Smooth muscle cell (in vitro differentiated cells): ENCODE data around the gene SCLT1. TPM values are rescaled to one million over a fixed set of nuclear protein-coding genes. Genes with fewer than 3 reads are reported as not detected.

Experiments
- DNase-seq: peaks from one replicate; lab custom pipeline; 2025; ENCODE audit not compliant: unreplicated experiment; lab: John Stamatoyannopoulos, UW
- H2AFZ ChIP-seq: fragments of 200-600 bp; sonication (generic); 2 replicates; pipeline ENCODE4 v1.6.0; 2016; ENCODE audit warnings: antibody characterized with exemption, low read depth, mild to moderate bottlenecking
- H3F3A ChIP-seq: fragments of 200-600 bp; sonication (generic); 2 replicates; pipeline ENCODE4 v1.6.0; 2017; ENCODE audit warnings: antibody characterized with exemption, low read depth
- H3K27ac ChIP-seq: fragments of 200-600 bp; sonication (generic); 2 replicates; pipeline ENCODE4 v1.5.1; 2016; ENCODE audit warnings: low read depth, mild to moderate bottlenecking
- H3K27me3 ChIP-seq: fragments of 200-600 bp; sonication (generic); 2 replicates; pipeline ENCODE4 v1.6.1; 2016; ENCODE audit warnings: low read depth, mild to moderate bottlenecking
- H3K36me3 ChIP-seq: fragments of 200-600 bp; sonication (generic); 2 replicates; pipeline ENCODE4 v1.5.1; 2016; ENCODE audit warnings: low read depth
- H3K4me1 ChIP-seq: fragments of 200-600 bp; sonication (generic); 2 replicates; pipeline ENCODE4 v1.5.1; 2016; ENCODE audit warnings: low read depth
- H3K4me2 ChIP-seq: fragments of 200-600 bp; sonication (generic); 2 replicates; pipeline ENCODE4 v1.6.0; 2016; ENCODE audit warnings: mild to moderate bottlenecking
- H3K4me3 ChIP-seq: fragments of 200-600 bp; sonication (generic); 2 replicates; pipeline ENCODE4 v1.5.1; 2016; ENCODE audit warnings: mild to moderate bottlenecking
- H3K79me2 ChIP-seq: fragments of 200-600 bp; sonication (generic); 2 replicates; pipeline ENCODE4 v1.6.0; 2016; ENCODE audit warnings: low read depth, mild to moderate bottlenecking
- H3K9ac ChIP-seq: fragments of 200-600 bp; sonication (generic); 2 replicates; pipeline ENCODE4 v1.6.0; 2016; ENCODE audit warnings: low read depth
- H3K9me3 ChIP-seq: fragments of 200-600 bp; sonication (generic); replicated peaks from 2 replicates; pipeline ENCODE4 v1.5.1; 2016; ENCODE audit warnings: low read depth
- H4K20me1 ChIP-seq: fragments of 200-600 bp; sonication (generic); 2 replicates; pipeline ENCODE4 v1.6.0; 2016; ENCODE audit warnings: low read depth
- WGBS: methylation state at CpG from one replicate; pipeline ENCODE4 v1.1.7; 2016; ENCODE audit warnings: low lambda C conversion rate; 5-methylcytosine and 5-hydroxymethylcytosine counted together
- polyA plus RNA-seq: library from polyadenylated mRNA; unstranded; fragments of >200 nt; fragmentation: Nextera tagmentation; extraction: Ambion mirVana; gene quantifications from 2 replicates; pipeline ENCODE4 v1.2.1, GENCODE V29; 2016
- total RNA-seq: library from RNA; depleted of rRNA; stranded (reverse); fragments of >200 nt; gene quantifications from 2 replicates; pipeline ENCODE4 v1.2.3, GENCODE V29; 2014
- TF ChIP-seq, protein P1 (sequence below): fragments of 200-600 bp; sonication (generic); IDR thresholded peaks from 2 replicates; pipeline ENCODE4 v1.5.1; 2017; ENCODE audit warnings: borderline replicate concordance, mild to moderate bottlenecking, antibody characterized with exemption; ENCODE audit not compliant: insufficient read depth, poor library complexity, severe bottlenecking

SCLT1 gene
- total and polyA plus RNA-seq, 2 experiments from 2014 or later, result 6.9 to 10.2 TPM

- DNase-seq, result no peak
- H4K20me1 ChIP-seq, result no peaks in the 10 kb centered on the region
- no peaks in the 10 kb centered on the region for H3F3A ChIP-seq
- no peaks in the 10 kb centered on the region for H3K9me3 ChIP-seq
- no peaks in the 10 kb centered on the region for H3K4me1 ChIP-seq
- peak overlapping the region; percentile 23 for H3K27ac ChIP-seq
- 84% methylated on average over 2 of the region's 2 CpGs for WGBS
- no peak overlapping the region for H3K9ac ChIP-seq
- TF ChIP-seq, protein P1, sequence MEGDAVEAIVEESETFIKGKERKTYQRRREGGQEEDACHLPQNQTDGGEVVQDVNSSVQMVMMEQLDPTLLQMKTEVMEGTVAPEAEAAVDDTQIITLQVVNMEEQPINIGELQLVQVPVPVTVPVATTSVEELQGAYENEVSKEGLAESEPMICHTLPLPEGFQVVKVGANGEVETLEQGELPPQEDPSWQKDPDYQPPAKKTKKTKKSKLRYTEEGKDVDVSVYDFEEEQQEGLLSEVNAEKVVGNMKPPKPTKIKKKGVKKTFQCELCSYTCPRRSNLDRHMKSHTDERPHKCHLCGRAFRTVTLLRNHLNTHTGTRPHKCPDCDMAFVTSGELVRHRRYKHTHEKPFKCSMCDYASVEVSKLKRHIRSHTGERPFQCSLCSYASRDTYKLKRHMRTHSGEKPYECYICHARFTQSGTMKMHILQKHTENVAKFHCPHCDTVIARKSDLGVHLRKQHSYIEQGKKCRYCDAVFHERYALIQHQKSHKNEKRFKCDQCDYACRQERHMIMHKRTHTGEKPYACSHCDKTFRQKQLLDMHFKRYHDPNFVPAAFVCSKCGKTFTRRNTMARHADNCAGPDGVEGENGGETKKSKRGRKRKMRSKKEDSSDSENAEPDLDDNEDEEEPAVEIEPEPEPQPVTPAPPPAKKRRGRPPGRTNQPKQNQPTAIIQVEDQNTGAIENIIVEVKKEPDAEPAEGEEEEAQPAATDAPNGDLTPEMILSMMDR, result no peak
- no peak overlapping the region for H2AFZ ChIP-seq
- H3K79me2 ChIP-seq, result peaks cover 16% of the 10 kb centered on the region
- no peaks in the 10 kb centered on the region for H3K27me3 ChIP-seq
- H3K4me2 ChIP-seq, result no peak overlapping the region
- no peak overlapping the region for H3K4me3 ChIP-seq
- H3K36me3 ChIP-seq, result no peaks in the 10 kb centered on the region
Measured at GRCh38 chr4:128841402-128841801, 251.9 kb downstream of the SCLT1 start.

GRCh38 chr4:128840711-128841318, 252.5 kb downstream of the SCLT1 start:
- Histone ChIP-seq H3K4me1 (no peaks in the 10 kb centered on the region), H2AFZ (no peak overlapping the region), H3K27me3 (no peaks in the 10 kb centered on the region), H4K20me1 (no peaks in the 10 kb centered on the region), H3F3A (no peaks in the 10 kb centered on the region), H3K79me2 (peaks cover 18% of the 10 kb centered on the region), H3K4me2 (no peak overlapping the region), H3K27ac (peak overlapping the region; percentile 23), H3K9me3 (no peaks in the 10 kb centered on the region), H3K36me3 (no peaks in the 10 kb centered on the region), H3K9ac (no peak overlapping the region), H3K4me3 (no peak overlapping the region)
- WGBS, result 69% methylated on average over 2 of the region's 2 CpGs
- DNase-seq, result no peak
- TF ChIP-seq, protein P1, result no peak

DNA sequence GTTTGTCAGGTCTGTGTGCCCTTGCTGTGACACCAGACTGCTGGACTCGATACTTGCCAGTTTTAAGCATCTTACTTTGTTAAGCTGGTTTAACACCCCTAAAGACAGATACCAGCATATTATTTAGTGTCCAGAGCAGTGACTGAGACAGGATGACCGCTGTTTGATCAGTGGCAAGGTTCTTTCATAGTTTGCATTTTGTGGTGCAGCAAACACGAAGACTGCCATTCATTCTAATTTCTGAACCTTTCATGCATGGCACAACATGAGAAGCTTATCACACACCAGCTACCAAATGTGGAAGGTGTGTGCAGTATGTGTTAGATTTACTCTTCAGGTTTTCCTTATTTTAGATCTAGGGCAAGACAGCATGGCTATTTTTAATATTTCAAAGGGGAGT, 255.7 kb downstream of the SCLT1 start:
- Histone ChIP-seq H3K9me3 (no peaks in the 10 kb centered on the region), H2AFZ (no peak overlapping the region), H3K9ac (no peak overlapping the region), H3K27ac (no peak overlapping the region), H3F3A (no peaks in the 10 kb centered on the region), H3K79me2 (peaks cover 46% of the 10 kb centered on the region), H4K20me1 (no peaks in the 10 kb centered on the region), H3K27me3 (no peaks in the 10 kb centered on the region), H3K4me3 (no peak overlapping the region), H3K4me2 (no peak overlapping the region), H3K4me1 (no peaks in the 10 kb centered on the region), H3K36me3 (no peaks in the 10 kb centered on the region)
- DNase-seq, result no peak
- WGBS, result 88% methylated on average over 3 of the region's 3 CpGs
- TF ChIP-seq, protein P1, result no peak

DNA sequence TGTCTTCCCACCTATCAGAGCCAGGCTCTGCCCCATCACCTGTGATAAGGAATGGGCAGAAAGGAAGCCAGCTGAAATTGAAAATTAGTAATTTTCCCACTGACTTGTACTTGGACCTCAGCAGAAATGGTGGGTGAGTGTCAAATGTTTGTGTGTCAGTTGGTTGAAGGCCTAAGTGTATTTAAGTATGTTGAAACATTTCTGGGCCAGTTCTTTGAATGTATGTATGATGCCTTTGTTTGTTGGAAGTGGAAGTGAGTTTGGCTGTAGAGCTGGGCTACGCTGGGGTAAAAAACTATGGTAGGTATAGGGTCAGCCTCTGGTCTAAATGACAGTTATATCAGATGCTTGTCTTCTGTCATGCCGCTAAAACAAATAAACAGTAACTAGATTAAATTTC, 256.1 kb downstream of the SCLT1 start:
- H3K9ac ChIP-seq, result no peak overlapping the region
- no peaks in the 10 kb centered on the region for H3K36me3 ChIP-seq
- no peaks in the 10 kb centered on the region for H3F3A ChIP-seq
- no peaks in the 10 kb centered on the region for H3K27me3 ChIP-seq
- no peaks in the 10 kb centered on the region for H3K4me1 ChIP-seq
- 94% methylated on average over 2 of the region's 2 CpGs for WGBS
- no peak for DNase-seq
- peaks cover 46% of the 10 kb centered on the region for H3K79me2 ChIP-seq
- H4K20me1 ChIP-seq, result no peaks in the 10 kb centered on the region
- H3K27ac ChIP-seq, result no peak overlapping the region
- H3K9me3 ChIP-seq, result no peaks in the 10 kb centered on the region
- H2AFZ ChIP-seq, result no peak overlapping the region
- H3K4me2 ChIP-seq, result no peak overlapping the region
- H3K4me3 ChIP-seq, result no peak overlapping the region
- TF ChIP-seq, protein P1, result no peak
